ENCODE results near the gene CDK5RAP1. TPM values are rescaled to one million over a fixed set of nuclear protein-coding genes. Genes with fewer than 3 reads are reported as not detected.

The CDK5RAP1 gene, protein sequence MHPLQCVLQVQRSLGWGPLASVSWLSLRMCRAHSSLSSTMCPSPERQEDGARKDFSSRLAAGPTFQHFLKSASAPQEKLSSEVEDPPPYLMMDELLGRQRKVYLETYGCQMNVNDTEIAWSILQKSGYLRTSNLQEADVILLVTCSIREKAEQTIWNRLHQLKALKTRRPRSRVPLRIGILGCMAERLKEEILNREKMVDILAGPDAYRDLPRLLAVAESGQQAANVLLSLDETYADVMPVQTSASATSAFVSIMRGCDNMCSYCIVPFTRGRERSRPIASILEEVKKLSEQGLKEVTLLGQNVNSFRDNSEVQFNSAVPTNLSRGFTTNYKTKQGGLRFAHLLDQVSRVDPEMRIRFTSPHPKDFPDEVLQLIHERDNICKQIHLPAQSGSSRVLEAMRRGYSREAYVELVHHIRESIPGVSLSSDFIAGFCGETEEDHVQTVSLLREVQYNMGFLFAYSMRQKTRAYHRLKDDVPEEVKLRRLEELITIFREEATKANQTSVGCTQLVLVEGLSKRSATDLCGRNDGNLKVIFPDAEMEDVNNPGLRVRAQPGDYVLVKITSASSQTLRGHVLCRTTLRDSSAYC
- 10 to 100 TPM; 41.6 to 46.4 TPM for total RNA-seq
- polyA plus RNA-seq, result 33.5 TPM

DNA sequence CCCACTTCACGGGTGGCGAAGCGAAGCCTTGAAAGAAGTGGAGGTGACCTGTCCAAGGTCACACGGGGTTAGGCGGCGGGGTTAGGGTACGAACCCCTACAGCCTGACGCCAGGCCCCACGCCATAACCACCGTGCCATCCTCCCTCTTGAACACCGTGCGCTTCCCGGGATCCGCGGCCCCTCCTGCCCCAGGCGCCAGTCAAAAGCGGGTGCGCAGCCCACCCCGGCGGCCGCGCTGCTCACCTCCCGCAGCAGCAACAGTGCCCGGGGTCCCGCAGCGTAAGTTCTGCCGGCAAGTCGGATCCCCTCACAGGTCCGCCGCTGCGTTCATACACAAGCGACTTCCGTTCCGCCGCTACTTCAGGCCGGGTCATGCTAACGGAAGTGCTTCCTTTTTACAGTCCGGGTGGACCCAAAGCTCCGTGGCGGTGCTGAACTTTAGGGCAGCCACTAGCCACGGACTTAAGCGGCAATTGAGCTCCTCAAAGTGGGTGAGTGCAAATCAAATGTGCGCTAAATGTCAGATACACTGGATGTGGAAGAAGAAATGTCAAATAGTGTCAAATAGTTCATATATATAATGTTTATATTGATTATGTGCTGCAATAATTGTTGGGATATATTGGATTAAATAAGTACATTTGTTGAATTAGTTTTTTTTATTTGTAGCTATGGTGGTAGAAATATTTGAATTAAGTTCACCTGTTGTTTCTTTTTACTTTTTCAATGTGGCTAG is at the start of gene CDK5RAP1:
CDK5RAP1 (minus strand) TSS at position 336 of the 737 bp plus-strand sequence. CDS start 4,455 bp downstream, outside the sequence.
- H3K4me3 ChIP-seq (ENCODE audit: low read length), result peak within 1 kb of the TSS; percentile 76
- H3K4me3 Mint-ChIP-seq, result peak within 1 kb of the TSS; percentile 90 to 97 (median 95)
- POLR2A ChIA-PET, result interaction anchor here (1.1 to 1.2 kb wide), 2 partner anchors 42 to 331 kb away, joined by 3 to 11 read pairs; partner anchors contain the start of genes SNTA1 and ZNF341
- peak within 1 kb of the TSS; percentile 58 to 96 (median 92) for H3K27ac Mint-ChIP-seq
- peaks cover 0 to 30% (median 9%) of the 10 kb centered on the region in 3 donors for H3K36me3 Mint-ChIP-seq
- CTCF ChIA-PET, result interaction anchor here (1.7 to 3.1 kb wide), 2 partner anchors 24 to 267 kb away, joined by 3 to 17 read pairs; partner anchors contain the start of gene ACTL10
- peak within 1 kb of the TSS; percentile 73 for H3K27ac ChIP-seq (ENCODE audit: low read depth, low read length)
- H3K4me1 ChIP-seq (ENCODE audit: insufficient read depth, low read length), result peaks cover 25% of the 10 kb centered on the region
- DNase-seq, result peak; percentile 73 to 90 (median 79)
- H3K27me3 ChIP-seq (ENCODE audit: insufficient read depth, low read length, poor library complexity, severe bottlenecking), result no peaks in the 10 kb centered on the region
- H3K27me3 Mint-ChIP-seq, result no peaks in the 10 kb centered on the region
- H3K9me3 ChIP-seq (ENCODE audit: low read length), result no peaks in the 10 kb centered on the region
- no peaks in the 10 kb centered on the region for H3K36me3 ChIP-seq (ENCODE audit: insufficient read depth, low read length)
- peaks cover 54 to 68% (median 65%) of the 10 kb centered on the region in 3 donors for H3K4me1 Mint-ChIP-seq
- no peaks in the 10 kb centered on the region for H3K9me3 Mint-ChIP-seq

GRCh38 chr20:33450867-33451266 is 49.5 kb upstream of the CDK5RAP1 start:
- peaks cover 0 to 3% of the 10 kb centered on the region in 2 donors for H3K27me3 Mint-ChIP-seq
- H3K27ac ChIP-seq (ENCODE audit: low read depth, low read length), result no peak overlapping the region
- ChIA-PET CTCF (no interaction called here), POLR2A (no interaction called here)
- no peak overlapping the region for H3K4me3 ChIP-seq (ENCODE audit: low read length)
- H3K27ac Mint-ChIP-seq, result no peak overlapping the region
- DNase-seq, result no peak
- no peaks in the 10 kb centered on the region for H3K4me1 ChIP-seq (ENCODE audit: insufficient read depth, low read length)
- no peaks in the 10 kb centered on the region for H3K4me1 Mint-ChIP-seq
- H3K36me3 Mint-ChIP-seq, result peaks cover 0 to 1% (median 0%) of the 10 kb centered on the region in 3 donors
- H3K27me3 ChIP-seq (ENCODE audit: insufficient read depth, low read length, poor library complexity, severe bottlenecking), result no peaks in the 10 kb centered on the region
- no peak overlapping the region for H3K4me3 Mint-ChIP-seq
- H3K9me3 Mint-ChIP-seq, result peaks cover 0 to 2% (median 0%) of the 10 kb centered on the region in 5 donors
- H3K9me3 ChIP-seq (ENCODE audit: low read length), result no peaks in the 10 kb centered on the region
- H3K36me3 ChIP-seq (ENCODE audit: insufficient read depth, low read length), result no peaks in the 10 kb centered on the region

DNA sequence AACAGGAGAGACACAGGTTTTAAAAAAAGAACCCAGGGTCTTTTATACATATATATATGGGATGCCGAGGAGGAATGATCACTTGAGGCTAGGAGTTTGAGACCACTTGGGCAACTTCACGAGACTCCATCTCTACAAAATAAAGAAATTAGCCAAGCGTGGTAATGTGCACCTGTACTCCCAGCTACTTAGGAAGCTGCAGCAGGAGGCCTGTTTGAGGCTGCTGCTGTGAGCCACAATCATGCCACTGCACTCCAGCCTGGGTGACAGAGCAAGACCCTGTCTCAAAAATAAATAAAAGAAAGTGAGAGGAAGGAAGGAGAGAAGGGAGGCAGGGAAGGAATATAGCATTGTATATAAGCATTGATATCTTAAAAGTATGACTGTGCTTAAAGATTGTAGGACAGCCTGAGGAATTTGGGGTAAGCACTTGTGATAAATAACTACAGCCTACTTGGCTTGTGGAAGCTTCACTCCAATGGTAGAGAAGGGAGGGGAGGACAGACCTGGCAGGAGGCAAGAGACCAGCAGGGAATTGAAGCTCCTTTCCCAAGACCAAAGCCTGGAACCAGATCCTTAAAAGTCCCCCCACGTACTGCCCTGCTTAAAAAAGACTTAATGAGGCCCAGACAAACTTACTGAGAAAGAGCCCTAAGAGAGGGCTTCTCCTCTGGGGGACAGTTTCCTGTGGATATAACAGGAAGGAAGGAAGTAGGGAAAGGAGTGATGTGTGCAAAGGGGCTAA is 44.7 kb upstream of the CDK5RAP1 start:
- POLR2A ChIA-PET, result no interaction called here
- H3K27ac ChIP-seq (ENCODE audit: low read depth, low read length), result no peak overlapping the region
- H3K27me3 ChIP-seq (ENCODE audit: insufficient read depth, low read length, poor library complexity, severe bottlenecking), result no peaks in the 10 kb centered on the region
- H3K4me3 ChIP-seq (ENCODE audit: low read length), result no peak overlapping the region
- peaks cover 17 to 26% (median 19%) of the 10 kb centered on the region in 3 donors for H3K4me1 Mint-ChIP-seq
- no peak for DNase-seq
- peaks cover 0 to 4% (median 1%) of the 10 kb centered on the region in 3 donors for H3K36me3 Mint-ChIP-seq
- H3K27ac Mint-ChIP-seq, result peak overlapping the region in 3 of 8 donors; percentile 19 to 79 (median 28)
- H3K27me3 Mint-ChIP-seq, result peaks cover 0 to 3% of the 10 kb centered on the region in 2 donors
- H3K9me3 Mint-ChIP-seq, result peaks cover 0 to 2% (median 0%) of the 10 kb centered on the region in 5 donors
- CTCF ChIA-PET, result interaction anchor here (1.4 to 2.5 kb wide), 2 partner anchors 221 to 287 kb away, joined by 3 to 13 read pairs; partner anchors contain the start of gene ACTL10
- H3K4me3 Mint-ChIP-seq, result peak overlapping the region in 2 of 7 donors; percentile 23 to 57
- H3K4me1 ChIP-seq (ENCODE audit: insufficient read depth, low read length), result peaks cover 19% of the 10 kb centered on the region
- H3K9me3 ChIP-seq (ENCODE audit: low read length), result no peaks in the 10 kb centered on the region
- no peaks in the 10 kb centered on the region for H3K36me3 ChIP-seq (ENCODE audit: insufficient read depth, low read length)

GRCh38 chr20:33444797-33445560 is 43.7 kb upstream of the CDK5RAP1 start:
- DNase-seq, result peak in 2 of 5 donors; percentile 13 to 16
- peaks cover 0 to 4% (median 1%) of the 10 kb centered on the region in 3 donors for H3K36me3 Mint-ChIP-seq
- peak overlapping the region; percentile 89 to 96 (median 93) for H3K4me3 Mint-ChIP-seq
- peak overlapping the region; percentile 85 to 98 (median 94) for H3K27ac Mint-ChIP-seq
- peaks cover 0 to 2% (median 0%) of the 10 kb centered on the region in 5 donors for H3K9me3 Mint-ChIP-seq
- H3K4me1 Mint-ChIP-seq, result peaks cover 17 to 26% (median 19%) of the 10 kb centered on the region in 3 donors
- Histone ChIP-seq H3K27ac (ENCODE audit: low read depth, low read length) (peak overlapping the region; percentile 65), H3K9me3 (ENCODE audit: low read length) (no peaks in the 10 kb centered on the region), H3K4me1 (ENCODE audit: insufficient read depth, low read length) (peaks cover 19% of the 10 kb centered on the region), H3K4me3 (ENCODE audit: low read length) (peak overlapping the region; percentile 87), H3K27me3 (ENCODE audit: insufficient read depth, low read length, poor library complexity, severe bottlenecking) (no peaks in the 10 kb centered on the region), H3K36me3 (ENCODE audit: insufficient read depth, low read length) (no peaks in the 10 kb centered on the region)
- ChIA-PET CTCF (interaction anchor here (0.7 to 2.5 kb wide), 3 partner anchors 12 to 223 kb away, joined by 3 to 13 read pairs (median 3); partner anchors contain the start of gene ACTL10), POLR2A (interaction anchor here (0.6 to 2.0 kb wide), 9 partner anchors 13 to 692 kb away, joined by 3 to 14 read pairs (median 4); partner anchors contain the start of genes ACTL10, CBFA2T2, CDK5RAP1 and PXMP4)
- peaks cover 0 to 1% of the 10 kb centered on the region in 2 donors for H3K27me3 Mint-ChIP-seq

GRCh38 chr20:33443512-33444239 is 42.4 kb upstream of the CDK5RAP1 start, which contains the start of gene SNTA1:
SNTA1 (minus strand) TSS chr20:33443763; CDS start chr20:33443620, 143 bp downstream.
- peak within 1 kb of the TSS; percentile 89 to 96 (median 93) for H3K4me3 Mint-ChIP-seq
- H3K27me3 Mint-ChIP-seq, result peaks cover 0 to 1% of the 10 kb centered on the region in 2 donors
- Histone ChIP-seq H3K36me3 (ENCODE audit: insufficient read depth, low read length) (no peaks in the 10 kb centered on the region), H3K4me1 (ENCODE audit: insufficient read depth, low read length) (peaks cover 19% of the 10 kb centered on the region), H3K4me3 (ENCODE audit: low read length) (peak within 1 kb of the TSS; percentile 87), H3K27ac (ENCODE audit: low read depth, low read length) (peak within 1 kb of the TSS; percentile 65), H3K9me3 (ENCODE audit: low read length) (no peaks in the 10 kb centered on the region), H3K27me3 (ENCODE audit: insufficient read depth, low read length, poor library complexity, severe bottlenecking) (no peaks in the 10 kb centered on the region)
- peaks cover 0 to 4% (median 1%) of the 10 kb centered on the region in 3 donors for H3K36me3 Mint-ChIP-seq
- DNase-seq, result peak; percentile 70 to 92 (median 83)
- H3K4me1 Mint-ChIP-seq, result peaks cover 17 to 26% (median 19%) of the 10 kb centered on the region in 3 donors
- ChIA-PET CTCF (interaction anchor here (1.0 to 1.1 kb wide), 2 partner anchors 29 to 221 kb away, joined by 3 to 4 read pairs; no protein-coding TSS in a partner anchor), POLR2A (interaction anchor here (0.5 to 2.2 kb wide), 10 partner anchors 42 to 549 kb away, joined by 3 to 14 read pairs (median 8); partner anchors contain the start of genes ACTL10, CBFA2T2, CDK5RAP1 and PXMP4)
- H3K9me3 Mint-ChIP-seq, result peaks cover 0 to 2% (median 0%) of the 10 kb centered on the region in 5 donors
- peak within 1 kb of the TSS; percentile 88 to 98 (median 94) for H3K27ac Mint-ChIP-seq

GRCh38 chr20:33443006-33443511 is 41.7 kb upstream of the CDK5RAP1 start:
- H3K27ac ChIP-seq (ENCODE audit: low read depth, low read length), result peak overlapping the region; percentile 65
- H3K27me3 ChIP-seq (ENCODE audit: insufficient read depth, low read length, poor library complexity, severe bottlenecking), result no peaks in the 10 kb centered on the region
- H3K4me1 ChIP-seq (ENCODE audit: insufficient read depth, low read length), result peaks cover 19% of the 10 kb centered on the region
- H3K4me1 Mint-ChIP-seq, result peaks cover 17 to 26% (median 19%) of the 10 kb centered on the region in 3 donors
- H3K36me3 Mint-ChIP-seq, result peaks cover 0 to 4% (median 0%) of the 10 kb centered on the region in 3 donors
- peak overlapping the region in 7 of 8 donors; percentile 23 to 98 (median 77) for H3K27ac Mint-ChIP-seq
- H3K27me3 Mint-ChIP-seq, result peaks cover 0 to 1% of the 10 kb centered on the region in 2 donors
- H3K9me3 ChIP-seq (ENCODE audit: low read length), result no peaks in the 10 kb centered on the region
- H3K4me3 Mint-ChIP-seq, result peak overlapping the region; percentile 78 to 93 (median 88)
- H3K9me3 Mint-ChIP-seq, result no peaks in the 10 kb centered on the region
- ChIA-PET CTCF (interaction anchor here (1.0 kb wide), 1 partner anchor 222 kb away, joined by 4 read pairs; no protein-coding TSS in a partner anchor), POLR2A (interaction anchor here (0.5 to 2.2 kb wide), 7 partner anchors 42 to 459 kb away, joined by 3 to 14 read pairs (median 8); partner anchors contain the start of genes ACTL10, CBFA2T2 and CDK5RAP1)
- peak in 4 of 5 donors; percentile 8 to 64 (median 27) for DNase-seq
- H3K36me3 ChIP-seq (ENCODE audit: insufficient read depth, low read length), result no peaks in the 10 kb centered on the region
- H3K4me3 ChIP-seq (ENCODE audit: low read length), result peak overlapping the region; percentile 36
